ENCODE measurements around the gene ACTR3. TPM values are rescaled to one million over a fixed set of nuclear protein-coding genes. Genes with fewer than 3 reads are reported as not detected.
"Not testable (repeated sequence)": the region's sequence is repeated elsewhere in the genome, so short reads cannot be mapped to it uniquely, and the experiment has no call there.

ACTR3 gene
- total RNA-seq, 1 experiment from 2014 or later = 180 TPM

DNA sequence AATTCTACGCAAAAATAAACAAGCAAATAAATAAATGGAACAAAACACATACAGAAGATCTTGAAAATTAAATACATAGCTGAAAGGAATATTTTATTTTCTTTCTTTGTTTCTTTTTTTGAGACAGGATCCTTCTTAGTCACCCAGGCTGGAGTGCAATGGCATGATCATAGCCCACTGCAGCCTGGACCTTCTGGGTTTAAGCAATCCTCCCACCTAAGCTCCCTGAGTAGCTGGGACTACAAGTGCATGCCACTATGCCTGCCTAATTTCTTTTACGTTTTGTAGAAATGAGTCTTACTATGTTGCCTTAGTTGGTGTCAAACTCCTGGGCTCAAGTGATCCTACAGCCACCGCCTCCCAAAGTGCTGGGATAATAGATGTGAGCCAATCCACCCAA is 44.6 kb upstream of the ACTR3 start:
- peaks cover 2 to 15% (median 3%) of the 10 kb centered on the region in 3 experiments; a peak in 4 of 7 replicates for H3K36me3 Mint-ChIP-seq (ENCODE audit: insufficient read depth in 1 of 3, low read depth in 3 of 3)
- Histone ChIP-seq H3K79me2 (ENCODE audit: insufficient read depth, low read length) (no peaks in the 10 kb centered on the region), H2AK5ac (ENCODE audit: insufficient read length, low read length) (no peak overlapping the region), H2AFZ (ENCODE audit: low read length) (no peak overlapping the region), H2BK120ac (ENCODE audit: low read depth, low read length, poor library complexity, severe bottlenecking) (no peak overlapping the region), H3T11ph (ENCODE audit: low read length) (no peak overlapping the region), H2BK12ac (ENCODE audit: insufficient read length, low read depth, low read length) (no peak overlapping the region), H4K20me1 (ENCODE audit: control insufficient read depth, insufficient read depth, insufficient read length) (no peaks in the 10 kb centered on the region), H3K4me1 (ENCODE audit: insufficient read depth, low read length) (peaks cover 6% of the 10 kb centered on the region; the same call in 1 of the 2 replicates), H3K27me3 (ENCODE audit: insufficient read depth, low read length) (no peaks in the 10 kb centered on the region), H3K14ac (ENCODE audit: insufficient read depth, low read length) (no peak overlapping the region), H2BK5ac (ENCODE audit: insufficient read length, low read length) (no peak overlapping the region), H3K9me3 (ENCODE audit: control insufficient read depth, low read depth, low read length) (no peaks in the 10 kb centered on the region), H4K91ac (ENCODE audit: insufficient read length, low read depth, low read length) (no peak overlapping the region), H3K56ac (ENCODE audit: insufficient read length, low read depth, low read length) (no peak overlapping the region), H3K27ac (ENCODE audit: insufficient read length, low read depth, low read length) (no peak overlapping the region), H3K23ac (ENCODE audit: insufficient read length, low read depth, low read length) (no peak overlapping the region), H4K5ac (ENCODE audit: insufficient read length, low read depth, low read length) (no peak overlapping the region), H4K8ac (replicated peaks; ENCODE audit: insufficient read length, low read depth, low read length) (no peak overlapping the region), H3K9ac (ENCODE audit: extremely low read depth, insufficient read length, low read length) (no peak overlapping the region), H3K18ac (ENCODE audit: insufficient read length, low read depth, low read length) (no peak overlapping the region), H2BK20ac (ENCODE audit: low read depth, low read length, poor library complexity, severe bottlenecking) (no peak overlapping the region), H3K4me2 (ENCODE audit: insufficient read depth, insufficient read length, low read length) (no peak overlapping the region), H3K79me1 (ENCODE audit: insufficient read depth, low read depth, low read length, poor library complexity, severe bottlenecking) (no peaks in the 10 kb centered on the region), H3K23me2 (ENCODE audit: insufficient read length, low read depth, low read length, poor library complexity, severe bottlenecking) (no peaks in the 10 kb centered on the region), H3K4ac (ENCODE audit: low read depth, low read length) (no peak overlapping the region), H2BK15ac (ENCODE audit: low read depth, low read length) (no peak overlapping the region)
- TF ChIP-seq, protein P1, sequence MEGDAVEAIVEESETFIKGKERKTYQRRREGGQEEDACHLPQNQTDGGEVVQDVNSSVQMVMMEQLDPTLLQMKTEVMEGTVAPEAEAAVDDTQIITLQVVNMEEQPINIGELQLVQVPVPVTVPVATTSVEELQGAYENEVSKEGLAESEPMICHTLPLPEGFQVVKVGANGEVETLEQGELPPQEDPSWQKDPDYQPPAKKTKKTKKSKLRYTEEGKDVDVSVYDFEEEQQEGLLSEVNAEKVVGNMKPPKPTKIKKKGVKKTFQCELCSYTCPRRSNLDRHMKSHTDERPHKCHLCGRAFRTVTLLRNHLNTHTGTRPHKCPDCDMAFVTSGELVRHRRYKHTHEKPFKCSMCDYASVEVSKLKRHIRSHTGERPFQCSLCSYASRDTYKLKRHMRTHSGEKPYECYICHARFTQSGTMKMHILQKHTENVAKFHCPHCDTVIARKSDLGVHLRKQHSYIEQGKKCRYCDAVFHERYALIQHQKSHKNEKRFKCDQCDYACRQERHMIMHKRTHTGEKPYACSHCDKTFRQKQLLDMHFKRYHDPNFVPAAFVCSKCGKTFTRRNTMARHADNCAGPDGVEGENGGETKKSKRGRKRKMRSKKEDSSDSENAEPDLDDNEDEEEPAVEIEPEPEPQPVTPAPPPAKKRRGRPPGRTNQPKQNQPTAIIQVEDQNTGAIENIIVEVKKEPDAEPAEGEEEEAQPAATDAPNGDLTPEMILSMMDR (conservative IDR thresholded peaks at IDR 0.05) = no peak
- no peak overlapping the region for H3K27ac Mint-ChIP-seq
- WGBS (ENCODE audit: extremely low coverage, insufficient read length, low lambda C conversion rate) = no CpG with 5 or more reads among the region's 3 CpGs
- DNase-seq = no peak
- no peak overlapping the region for H3K4me3 Mint-ChIP-seq
- H3K9me3 Mint-ChIP-seq = peaks cover 12 to 18% of the 10 kb centered on the region in 2 experiments; a peak in 4 of 5 replicates
- peaks cover 2% of the 10 kb centered on the region; the same call in 1 of the 2 replicates for H3K27me3 Mint-ChIP-seq (ENCODE audit: low read depth)
- H3K4me1 Mint-ChIP-seq = peaks cover 5% of the 10 kb centered on the region in 2 experiments

DNA sequence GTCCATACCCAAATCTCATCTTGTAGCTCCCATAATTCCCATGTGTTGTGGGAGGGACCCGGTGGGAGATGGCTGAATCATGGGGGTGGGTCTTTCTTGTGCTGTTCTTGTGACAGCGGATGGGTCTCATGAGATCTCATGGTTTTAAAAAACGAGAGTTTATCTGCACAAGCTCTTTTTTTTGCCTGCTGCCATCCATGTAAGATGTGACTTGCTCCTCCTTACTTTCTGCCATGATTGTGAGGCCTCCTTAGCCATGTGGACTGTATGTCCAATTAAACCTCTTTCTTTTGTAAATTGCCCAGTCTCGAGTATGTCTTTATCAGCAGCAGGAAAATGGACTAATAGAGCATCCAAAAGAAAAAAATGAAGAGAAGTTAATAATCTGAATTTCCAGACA is 44.1 kb upstream of the ACTR3 start:
- not testable (repeated sequence) for H2AFZ ChIP-seq (ENCODE audit: low read length); H3T11ph ChIP-seq (ENCODE audit: low read length)

More for the DNA sequence above, 44.1 kb upstream of the ACTR3 start:
- H3K4ac ChIP-seq (ENCODE audit: low read depth, low read length); H3K4me1 Mint-ChIP-seq; H4K8ac ChIP-seq (replicated peaks; ENCODE audit: insufficient read length, low read depth, low read length); H2BK5ac ChIP-seq (ENCODE audit: insufficient read length, low read length); H3K4me2 ChIP-seq (ENCODE audit: insufficient read depth, insufficient read length, low read length); H3K56ac ChIP-seq (ENCODE audit: insufficient read length, low read depth, low read length); H3K79me2 ChIP-seq (ENCODE audit: insufficient read depth, low read length); H2AK5ac ChIP-seq (ENCODE audit: insufficient read length, low read length); H2BK15ac ChIP-seq (ENCODE audit: low read depth, low read length); DNase-seq; H3K9ac ChIP-seq (ENCODE audit: extremely low read depth, insufficient read length, low read length); H4K20me1 ChIP-seq (ENCODE audit: control insufficient read depth, insufficient read depth, insufficient read length); H3K27ac Mint-ChIP-seq; H3K27ac ChIP-seq (ENCODE audit: insufficient read length, low read depth, low read length); H3K4me3 Mint-ChIP-seq; H3K4me1 ChIP-seq (ENCODE audit: insufficient read depth, low read length); H2BK120ac ChIP-seq (ENCODE audit: low read depth, low read length, poor library complexity, severe bottlenecking); H4K5ac ChIP-seq (ENCODE audit: insufficient read length, low read depth, low read length); H3K27me3 Mint-ChIP-seq (ENCODE audit: low read depth); H3K9me3 ChIP-seq (ENCODE audit: control insufficient read depth, low read depth, low read length); H3K79me1 ChIP-seq (ENCODE audit: insufficient read depth, low read depth, low read length, poor library complexity, severe bottlenecking); H3K23ac ChIP-seq (ENCODE audit: insufficient read length, low read depth, low read length); H3K18ac ChIP-seq (ENCODE audit: insufficient read length, low read depth, low read length); H2BK12ac ChIP-seq (ENCODE audit: insufficient read length, low read depth, low read length); H3K14ac ChIP-seq (ENCODE audit: insufficient read depth, low read length); H3K27me3 ChIP-seq (ENCODE audit: insufficient read depth, low read length); H2BK20ac ChIP-seq (ENCODE audit: low read depth, low read length, poor library complexity, severe bottlenecking); H3K23me2 ChIP-seq (ENCODE audit: insufficient read length, low read depth, low read length, poor library complexity, severe bottlenecking); H4K91ac ChIP-seq (ENCODE audit: insufficient read length, low read depth, low read length): not testable (repeated sequence)
- Mint-ChIP-seq H3K9me3 (peaks cover 12 to 18% of the 10 kb centered on the region in 2 experiments; a peak in 4 of 5 replicates), H3K36me3 (ENCODE audit: insufficient read depth in 1 of 3, low read depth in 3 of 3) (peaks cover 2 to 15% (median 3%) of the 10 kb centered on the region in 3 experiments; a peak in 4 of 7 replicates)
- no CpG with 5 or more reads among the region's 4 CpGs for WGBS (ENCODE audit: extremely low coverage, insufficient read length, low lambda C conversion rate)
